HG03196 (cell line): ENCODE results near the gene GALNT9.
"Not testable (repeated sequence)": the region's sequence is repeated elsewhere in the genome, so short reads cannot be mapped to it uniquely, and the experiment has no call there.

ENCODE experiments used
- ATAC-seq: cut with Tn5 transposase; IDR thresholded peaks from one replicate; pipeline ENCODE4 v1.9.1; 2021; ENCODE audit not compliant: unreplicated experiment

GALNT9 gene

GRCh38 chr12:132267873-132268272 is 61.5 kb downstream of the GALNT9 start:
- ATAC-seq = no peak

GRCh38 chr12:132266802-132267201 is 62.6 kb downstream of the GALNT9 start:
- no peak for ATAC-seq

- ATAC-seq = no peak
These were observed 63.0 kb downstream of the GALNT9 start for GRCh38 chr12:132266370-132266769.

- not testable (repeated sequence) for ATAC-seq
These were observed 63.6 kb downstream of the GALNT9 start for GRCh38 chr12:132265822-132266221.

- no peak for ATAC-seq
These were observed 64.2 kb downstream of the GALNT9 start for GRCh38 chr12:132265056-132265800.

GRCh38 chr12:132264086-132265010 is 65.0 kb downstream of the GALNT9 start:
- ATAC-seq = no peak

- no peak for ATAC-seq
These were observed 65.8 kb downstream of the GALNT9 start for GRCh38 chr12:132263451-132264049.

GRCh38 chr12:132263061-132263360 is 66.4 kb downstream of the GALNT9 start:
- no peak for ATAC-seq

- no peak for ATAC-seq
These were observed 66.9 kb downstream of the GALNT9 start for GRCh38 chr12:132262256-132263060.

- no peak for ATAC-seq
These were observed 67.9 kb downstream of the GALNT9 start for GRCh38 chr12:132261328-132262138.

GRCh38 chr12:132260721-132261120 is 68.7 kb downstream of the GALNT9 start:
- no peak for ATAC-seq

GRCh38 chr12:132259872-132260695 is 69.3 kb downstream of the GALNT9 start:
- no peak for ATAC-seq

GRCh38 chr12:132259364-132259871 is 70.0 kb downstream of the GALNT9 start:
- no peak for ATAC-seq

GRCh38 chr12:132258543-132258942 is 70.8 kb downstream of the GALNT9 start:
- ATAC-seq = no peak

- ATAC-seq = no peak
These were observed 71.4 kb downstream of the GALNT9 start for GRCh38 chr12:132257955-132258490.

GRCh38 chr12:132257206-132257954 is 72.0 kb downstream of the GALNT9 start:
- ATAC-seq = no peak

GRCh38 chr12:132256646-132257045 is 72.7 kb downstream of the GALNT9 start:
- no peak for ATAC-seq

GRCh38 chr12:132255642-132256041 is 73.7 kb downstream of the GALNT9 start:
- ATAC-seq = no peak
